Measurements from ENCODE around the gene MGAM2. TPM values are rescaled to one million over a fixed set of nuclear protein-coding genes. Genes with fewer than 3 reads are reported as not detected.

The MGAM2 gene
- total RNA-seq, 2 experiments from 2014 or later: not detected

- Histone ChIP-seq H3K9me3 (ENCODE audit: low read length) (no peaks in the 10 kb centered on the region), H3K4me1 (ENCODE audit: insufficient read depth, low read length, poor library complexity, severe bottlenecking) (no peaks in the 10 kb centered on the region), H3K9me2 (ENCODE audit: insufficient read depth, low read length) (no peaks in the 10 kb centered on the region), H2AFZ (ENCODE audit: low read length) (no peak overlapping the region), H3K36me3 (ENCODE audit: insufficient read depth, low read length) (no peaks in the 10 kb centered on the region), H4K20me1 (ENCODE audit: insufficient read depth, low read length) (no peaks in the 10 kb centered on the region), H3K79me2 (ENCODE audit: insufficient read depth, low read depth, low read length) (no peaks in the 10 kb centered on the region), H3K4me2 (ENCODE audit: low read length) (no peak overlapping the region), H3K27ac (ENCODE audit: low read depth, low read length, poor library complexity, severe bottlenecking) (no peak overlapping the region), H3K4me3 (ENCODE audit: low read depth, low read length, poor library complexity, severe bottlenecking) (no peak overlapping the region)
- CTCF ChIA-PET (ENCODE audit: unreplicated experiment): no interaction called here
- TF ChIP-seq EZH2phosphoT487 (IDR thresholded peaks at IDR 0.05; ENCODE audit: borderline replicate concordance, low read depth, low read length) (no peak), CTCF (conservative IDR thresholded peaks at IDR 0.05; ENCODE audit: low read length) (no peak)
- no TSS peak for BruUV-seq (replicated peaks)
- POLR2A ChIA-PET: no interaction called here
- intact Hi-C loops (cut with micrococcal nuclease; ENCODE audit: unreplicated experiment): no loop called here
- DNase-seq (ENCODE audit: low spot score): no peak
These were observed 132.3 kb downstream of the MGAM2 start for GRCh38 chr7:142243823-142244222.

DNA sequence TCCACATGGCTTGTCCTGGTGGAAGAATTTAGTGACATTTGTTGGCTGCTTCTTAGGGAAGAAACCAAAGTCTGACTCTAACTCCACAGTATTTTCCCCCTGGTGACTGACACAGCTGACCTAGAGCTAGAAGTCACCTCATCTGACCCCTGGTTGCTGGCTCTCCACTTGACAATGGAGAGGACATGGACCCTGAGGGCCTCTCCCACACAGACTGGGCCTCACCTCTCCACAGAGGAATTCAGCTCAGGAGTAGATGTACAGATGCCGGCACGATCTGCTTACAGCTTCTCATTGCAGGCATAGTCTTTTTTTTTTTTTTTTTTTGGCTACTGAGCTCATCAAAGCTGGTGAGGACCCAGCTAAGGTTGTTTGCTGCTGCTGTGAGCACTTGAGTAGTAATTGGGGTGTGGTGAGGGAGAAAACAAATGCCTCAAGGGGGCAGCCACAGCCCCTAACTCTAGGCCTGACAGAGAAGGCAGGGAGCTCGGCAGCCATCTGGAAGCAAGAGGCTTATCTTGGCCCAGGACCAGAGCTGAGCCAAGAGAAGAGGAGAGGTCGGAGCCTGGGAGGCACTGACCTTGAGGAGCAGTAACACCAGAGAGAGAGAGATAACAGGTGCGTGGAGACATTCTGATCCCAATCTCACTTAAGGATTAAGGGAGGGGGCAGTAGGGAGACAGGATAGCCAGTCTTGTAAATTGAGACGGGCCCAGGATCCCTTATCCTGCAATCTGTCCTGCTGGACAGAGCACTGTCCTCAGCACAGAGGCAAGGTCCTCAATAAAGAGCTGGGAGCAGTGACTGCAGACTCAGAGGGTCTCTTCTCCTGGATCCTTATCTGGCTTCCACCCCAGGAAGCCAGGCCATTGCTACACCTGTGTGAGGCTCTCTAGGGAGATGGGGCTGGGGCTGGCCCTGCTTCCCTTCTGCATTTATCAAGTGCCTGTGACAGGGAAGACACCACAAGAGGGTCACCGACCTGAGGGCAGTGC lies 136.9 kb downstream of the MGAM2 start:
- Histone ChIP-seq H3K27ac (ENCODE audit: low read depth, low read length, poor library complexity, severe bottlenecking) (no peak overlapping the region), H4K20me1 (ENCODE audit: insufficient read depth, low read length) (no peaks in the 10 kb centered on the region), H3K4me1 (ENCODE audit: insufficient read depth, low read length, poor library complexity, severe bottlenecking) (no peaks in the 10 kb centered on the region), H3K36me3 (ENCODE audit: insufficient read depth, low read length) (no peaks in the 10 kb centered on the region), H3K4me2 (ENCODE audit: low read length) (no peak overlapping the region), H3K79me2 (ENCODE audit: insufficient read depth, low read depth, low read length) (no peaks in the 10 kb centered on the region), H3K9me3 (ENCODE audit: low read length) (no peaks in the 10 kb centered on the region), H3K4me3 (ENCODE audit: low read depth, low read length, poor library complexity, severe bottlenecking) (no peak overlapping the region), H2AFZ (ENCODE audit: low read length) (no peak overlapping the region), H3K9me2 (ENCODE audit: insufficient read depth, low read length) (no peaks in the 10 kb centered on the region)
- no peak for DNase-seq (ENCODE audit: low spot score)
- intact Hi-C loops (cut with micrococcal nuclease; ENCODE audit: unreplicated experiment): no loop called here
- BruUV-seq (replicated peaks): no TSS peak
- ChIA-PET CTCF (ENCODE audit: unreplicated experiment) (interaction anchor here (0.5 to 0.6 kb wide), 3 partner anchors 63 to 1156 kb away, joined by 3 to 7 read pairs (median 3); no protein-coding TSS in a partner anchor), POLR2A (interaction anchor here (0.6 to 0.7 kb wide), 4 partner anchors 49 to 1252 kb away, joined by 3 to 4 read pairs (median 3); no protein-coding TSS in a partner anchor)
- TF ChIP-seq CTCF (conservative IDR thresholded peaks at IDR 0.05; ENCODE audit: low read length): no peak
- no peak for TF ChIP-seq EZH2phosphoT487 (IDR thresholded peaks at IDR 0.05; ENCODE audit: borderline replicate concordance, low read depth, low read length)

GRCh38 chr7:142249918-142250317 lies 138.4 kb downstream of the MGAM2 start:
- DNase-seq (ENCODE audit: low spot score): no peak
- Histone ChIP-seq H3K9me3 (ENCODE audit: low read length) (no peaks in the 10 kb centered on the region), H3K9me2 (ENCODE audit: insufficient read depth, low read length) (no peaks in the 10 kb centered on the region), H3K4me3 (ENCODE audit: low read depth, low read length, poor library complexity, severe bottlenecking) (no peak overlapping the region), H2AFZ (ENCODE audit: low read length) (no peak overlapping the region), H3K4me1 (ENCODE audit: insufficient read depth, low read length, poor library complexity, severe bottlenecking) (no peaks in the 10 kb centered on the region), H4K20me1 (ENCODE audit: insufficient read depth, low read length) (no peaks in the 10 kb centered on the region), H3K79me2 (ENCODE audit: insufficient read depth, low read depth, low read length) (no peaks in the 10 kb centered on the region), H3K4me2 (ENCODE audit: low read length) (no peak overlapping the region), H3K27ac (ENCODE audit: low read depth, low read length, poor library complexity, severe bottlenecking) (no peak overlapping the region), H3K36me3 (ENCODE audit: insufficient read depth, low read length) (no peaks in the 10 kb centered on the region)
- intact Hi-C loops (cut with micrococcal nuclease; ENCODE audit: unreplicated experiment): no loop called here
- POLR2A ChIA-PET: interaction anchor here (0.7 to 0.8 kb wide), 2 partner anchors 15 to 21 kb away, joined by 4 to 5 read pairs; no protein-coding TSS in a partner anchor
- CTCF ChIA-PET (ENCODE audit: unreplicated experiment): interaction anchor here (1.1 kb wide), 1 partner anchor 24 kb away, joined by 3 read pairs; no protein-coding TSS in a partner anchor
- no peak for TF ChIP-seq CTCF (conservative IDR thresholded peaks at IDR 0.05; ENCODE audit: low read length)
- TF ChIP-seq EZH2phosphoT487 (IDR thresholded peaks at IDR 0.05; ENCODE audit: borderline replicate concordance, low read depth, low read length): no peak
- BruUV-seq (replicated peaks): no TSS peak
